ENCODE data around the gene PRKAG2. TPM values are rescaled to one million over a fixed set of nuclear protein-coding genes. Genes with fewer than 3 reads are reported as not detected.

PRKAG2 gene
- total RNA-seq, 1 donor from 2014 or later: 15.7 TPM

DNA sequence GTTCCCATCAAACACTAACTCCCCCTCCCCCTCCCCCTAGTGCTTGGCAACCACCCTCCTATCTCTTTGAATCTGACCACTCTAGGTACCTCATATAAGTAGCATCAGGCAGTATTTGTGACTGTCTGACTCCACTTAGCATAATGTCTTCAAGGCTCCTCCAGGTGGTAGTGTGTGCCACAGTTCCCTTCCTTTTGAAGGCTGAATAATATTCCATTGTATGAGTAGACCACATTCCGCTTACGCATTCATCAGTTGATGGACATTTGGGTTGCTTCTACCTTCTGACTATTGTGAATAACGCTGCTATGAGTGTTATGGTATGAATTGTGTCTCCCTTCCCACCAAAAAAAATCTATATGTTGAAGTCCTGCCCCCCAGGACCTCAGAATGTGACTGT lies 89.6 kb downstream of the PRKAG2 start:
- peaks cover 2% of the 10 kb centered on the region for H3K4me1 Mint-ChIP-seq
- TF ChIP-seq CTCF (IDR thresholded peaks at IDR 0.05; ENCODE audit: unreplicated experiment): no peak
- H3K36me3 Mint-ChIP-seq: no peaks in the 10 kb centered on the region

DNA sequence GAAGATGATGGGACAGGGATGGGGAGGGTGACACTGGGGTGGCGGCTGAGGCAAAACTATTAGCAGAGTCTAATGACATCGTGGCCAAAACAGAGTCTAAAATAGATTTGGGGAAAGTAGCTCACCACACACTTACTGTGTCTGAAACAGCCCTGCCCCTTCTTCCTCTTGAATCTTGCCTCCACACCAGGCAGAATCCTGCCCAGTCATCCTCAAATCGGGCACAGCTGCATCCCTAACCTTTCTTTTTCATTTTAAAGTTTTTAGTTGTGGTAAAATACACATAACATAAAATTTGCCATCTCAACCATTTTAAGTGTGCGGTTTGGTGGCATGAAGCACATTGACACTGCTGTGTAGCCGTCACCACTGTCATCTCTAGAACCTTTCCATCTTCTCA lies 90.0 kb downstream of the PRKAG2 start:
- DNase-seq (ENCODE audit: low spot score in 2 of 2, unreplicated experiment in 2 of 2): no peak
- Mint-ChIP-seq H3K4me1 (peaks cover 2% of the 10 kb centered on the region), H3K9me3 (no peaks in the 10 kb centered on the region), H3K27me3 (ENCODE audit: low read depth) (peaks cover 28% of the 10 kb centered on the region), H3K4me3 (no peak overlapping the region), H3K27ac (no peak overlapping the region), H3K36me3 (no peaks in the 10 kb centered on the region)
- TF ChIP-seq CTCF (IDR thresholded peaks at IDR 0.05; ENCODE audit: unreplicated experiment): no peak

More for the DNA sequence above, 89.6 kb downstream of the PRKAG2 start:
- Mint-ChIP-seq H3K9me3 (no peaks in the 10 kb centered on the region), H3K27me3 (ENCODE audit: low read depth) (peaks cover 26% of the 10 kb centered on the region), H3K4me3 (no peak overlapping the region), H3K27ac (no peak overlapping the region)
- DNase-seq (ENCODE audit: low spot score in 2 of 2, unreplicated experiment in 2 of 2): no peak

DNA sequence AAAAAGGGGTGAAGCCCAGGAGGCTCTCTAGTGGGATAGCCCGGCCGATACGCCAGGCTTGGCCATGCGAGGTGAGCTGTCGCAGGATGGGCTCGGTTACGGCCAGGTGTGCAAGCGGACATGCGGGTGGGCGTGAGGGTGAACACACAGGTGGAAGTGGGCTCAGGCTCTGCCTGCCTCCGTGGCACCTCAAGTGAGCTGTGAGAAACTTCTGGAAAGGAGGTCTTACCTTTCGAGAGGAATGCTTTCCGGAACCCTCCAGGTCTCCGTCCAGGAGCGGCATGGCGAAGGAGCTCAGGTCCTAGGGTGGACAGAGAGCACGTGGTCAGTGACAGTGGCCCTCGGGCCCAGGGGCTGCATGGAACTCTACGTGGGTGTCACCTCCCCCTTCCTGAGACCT lies 90.7 kb downstream of the PRKAG2 start:
- no peak for TF ChIP-seq CTCF (IDR thresholded peaks at IDR 0.05; ENCODE audit: unreplicated experiment)
- H3K9me3 Mint-ChIP-seq: no peaks in the 10 kb centered on the region
- no peak overlapping the region for H3K27ac Mint-ChIP-seq
- no peak for DNase-seq (ENCODE audit: low spot score in 2 of 2, unreplicated experiment in 2 of 2)
- H3K27me3 Mint-ChIP-seq (ENCODE audit: low read depth): peaks cover 30% of the 10 kb centered on the region
- no peaks in the 10 kb centered on the region for H3K36me3 Mint-ChIP-seq
- no peak overlapping the region for H3K4me3 Mint-ChIP-seq
- H3K4me1 Mint-ChIP-seq: peaks cover 2% of the 10 kb centered on the region

DNA sequence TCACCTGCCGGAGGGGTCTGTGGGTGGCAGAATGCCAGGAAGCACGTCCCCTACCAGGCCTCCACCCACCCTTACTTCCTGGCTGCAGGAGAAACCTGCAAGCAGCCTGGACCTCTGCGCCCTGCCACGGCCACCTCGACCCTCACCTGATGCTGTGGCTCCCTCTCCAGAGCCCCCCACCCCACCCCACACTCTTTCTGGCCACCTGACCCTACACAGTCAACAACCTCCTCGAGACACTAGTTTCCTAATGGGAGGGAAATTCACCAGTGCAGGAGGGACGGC lies 91.3 kb downstream of the PRKAG2 start:
- Mint-ChIP-seq H3K27ac (no peak overlapping the region), H3K9me3 (no peaks in the 10 kb centered on the region), H3K4me1 (peaks cover 2% of the 10 kb centered on the region), H3K27me3 (ENCODE audit: low read depth) (peaks cover 35% of the 10 kb centered on the region), H3K4me3 (no peak overlapping the region), H3K36me3 (no peaks in the 10 kb centered on the region)
- no peak for TF ChIP-seq CTCF (IDR thresholded peaks at IDR 0.05; ENCODE audit: unreplicated experiment)
- DNase-seq (ENCODE audit: low spot score in 2 of 2, unreplicated experiment in 2 of 2): no peak

GRCh38 chr7:151784853-151785680 lies 91.8 kb downstream of the PRKAG2 start:
- Mint-ChIP-seq H3K27ac (no peak overlapping the region), H3K36me3 (no peaks in the 10 kb centered on the region)
- DNase-seq (ENCODE audit: low spot score in 2 of 2, unreplicated experiment in 2 of 2): no peak

More at GRCh38 chr7:151784853-151785680, 91.8 kb downstream of the PRKAG2 start:
- TF ChIP-seq CTCF (IDR thresholded peaks at IDR 0.05; ENCODE audit: unreplicated experiment): no peak
- Mint-ChIP-seq H3K4me1 (peaks cover 2% of the 10 kb centered on the region), H3K9me3 (no peaks in the 10 kb centered on the region), H3K4me3 (no peak overlapping the region), H3K27me3 (ENCODE audit: low read depth) (peaks cover 38% of the 10 kb centered on the region)
